ENCODE data around the gene CFAP47. TPM values are rescaled to one million over a fixed set of nuclear protein-coding genes. Genes with fewer than 3 reads are reported as not detected.

CFAP47 gene
- total RNA-seq, 1 donor from 2014 or later = 0.17 TPM

DNA sequence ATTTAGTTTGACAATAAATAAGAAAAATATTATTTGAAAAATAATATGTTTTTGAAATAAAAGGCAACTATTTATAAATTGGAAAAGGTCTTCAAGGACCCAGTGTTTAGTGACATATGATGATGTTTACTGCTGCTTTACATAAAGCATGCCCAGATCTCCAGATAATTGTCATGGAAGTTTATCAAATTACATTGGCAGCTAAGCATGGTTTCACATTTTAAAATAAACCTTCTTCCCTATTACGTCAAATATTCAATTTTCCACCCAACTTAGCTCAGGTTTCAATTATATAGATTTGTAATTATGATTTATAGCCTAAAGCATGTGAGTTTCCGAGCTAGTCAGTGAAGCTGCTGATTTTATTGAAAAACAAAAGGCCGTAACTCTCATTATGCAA is 417.2 kb downstream of the CFAP47 start:
- TF ChIP-seq, protein P1, sequence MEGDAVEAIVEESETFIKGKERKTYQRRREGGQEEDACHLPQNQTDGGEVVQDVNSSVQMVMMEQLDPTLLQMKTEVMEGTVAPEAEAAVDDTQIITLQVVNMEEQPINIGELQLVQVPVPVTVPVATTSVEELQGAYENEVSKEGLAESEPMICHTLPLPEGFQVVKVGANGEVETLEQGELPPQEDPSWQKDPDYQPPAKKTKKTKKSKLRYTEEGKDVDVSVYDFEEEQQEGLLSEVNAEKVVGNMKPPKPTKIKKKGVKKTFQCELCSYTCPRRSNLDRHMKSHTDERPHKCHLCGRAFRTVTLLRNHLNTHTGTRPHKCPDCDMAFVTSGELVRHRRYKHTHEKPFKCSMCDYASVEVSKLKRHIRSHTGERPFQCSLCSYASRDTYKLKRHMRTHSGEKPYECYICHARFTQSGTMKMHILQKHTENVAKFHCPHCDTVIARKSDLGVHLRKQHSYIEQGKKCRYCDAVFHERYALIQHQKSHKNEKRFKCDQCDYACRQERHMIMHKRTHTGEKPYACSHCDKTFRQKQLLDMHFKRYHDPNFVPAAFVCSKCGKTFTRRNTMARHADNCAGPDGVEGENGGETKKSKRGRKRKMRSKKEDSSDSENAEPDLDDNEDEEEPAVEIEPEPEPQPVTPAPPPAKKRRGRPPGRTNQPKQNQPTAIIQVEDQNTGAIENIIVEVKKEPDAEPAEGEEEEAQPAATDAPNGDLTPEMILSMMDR (IDR thresholded peaks at IDR 0.05; ENCODE audit: partially characterized antibody, unreplicated experiment) = no peak
- Mint-ChIP-seq H3K9me3 (ENCODE audit: unreplicated experiment) (no peaks in the 10 kb centered on the region), H3K36me3 (ENCODE audit: unreplicated experiment) (no peaks in the 10 kb centered on the region), H3K4me1 (ENCODE audit: low read depth, unreplicated experiment) (peaks cover 2% of the 10 kb centered on the region), H3K27me3 (ENCODE audit: unreplicated experiment) (peaks cover 2% of the 10 kb centered on the region), H3K27ac (ENCODE audit: unreplicated experiment) (no peak overlapping the region), H3K4me3 (ENCODE audit: unreplicated experiment) (no peak overlapping the region)
- DNase-seq = no peak

DNA sequence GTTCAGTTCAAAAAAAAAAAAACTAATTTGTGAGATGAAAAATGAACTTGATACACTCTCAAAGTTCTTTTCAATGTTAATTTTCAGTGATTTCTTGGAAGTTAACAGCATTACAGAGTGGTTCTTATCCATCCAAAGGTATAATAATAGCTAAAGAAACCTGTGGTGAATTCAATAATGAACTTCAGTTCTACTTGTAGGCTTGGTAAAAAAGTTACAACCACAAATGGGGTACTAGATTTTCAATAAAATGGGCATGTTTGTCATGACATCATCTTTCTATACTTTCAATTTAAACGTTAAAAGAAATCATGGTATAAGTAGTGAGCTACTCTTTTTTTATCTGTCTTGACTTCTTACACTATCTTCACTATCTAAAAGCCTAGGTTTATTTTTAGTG is 424.8 kb downstream of the CFAP47 start:
- TF ChIP-seq, protein P1 (IDR thresholded peaks at IDR 0.05; ENCODE audit: partially characterized antibody, unreplicated experiment) = no peak
- H3K27me3 Mint-ChIP-seq (ENCODE audit: unreplicated experiment) = no peaks in the 10 kb centered on the region
- no peaks in the 10 kb centered on the region for H3K4me1 Mint-ChIP-seq (ENCODE audit: low read depth, unreplicated experiment)
- no peak for DNase-seq
- H3K36me3 Mint-ChIP-seq (ENCODE audit: unreplicated experiment) = no peaks in the 10 kb centered on the region
- H3K9me3 Mint-ChIP-seq (ENCODE audit: unreplicated experiment) = no peaks in the 10 kb centered on the region
- H3K27ac Mint-ChIP-seq (ENCODE audit: unreplicated experiment) = no peak overlapping the region
- no peak overlapping the region for H3K4me3 Mint-ChIP-seq (ENCODE audit: unreplicated experiment)

DNA sequence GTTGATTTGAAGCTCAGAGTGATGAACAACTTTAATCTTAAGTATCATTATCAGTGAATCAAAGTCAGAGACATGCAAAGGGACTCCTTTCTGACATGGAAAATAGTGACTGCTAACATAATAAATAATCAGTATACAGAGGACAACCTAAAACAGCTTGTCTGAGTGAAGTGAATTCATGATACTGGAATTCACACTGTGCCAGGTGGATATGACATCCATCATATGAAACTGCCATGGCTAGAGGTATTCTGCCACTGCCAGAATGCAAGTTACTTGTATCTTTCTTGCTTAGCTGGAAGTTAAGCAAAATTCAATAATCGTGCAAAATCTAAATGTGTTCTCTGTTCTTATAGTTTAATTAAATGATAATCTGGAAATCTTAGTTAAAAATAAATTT is 429.0 kb downstream of the CFAP47 start:
- no peak overlapping the region for H3K4me3 Mint-ChIP-seq (ENCODE audit: unreplicated experiment)
- no peak overlapping the region for H3K27ac Mint-ChIP-seq (ENCODE audit: unreplicated experiment)
- H3K36me3 Mint-ChIP-seq (ENCODE audit: unreplicated experiment) = no peaks in the 10 kb centered on the region
- H3K27me3 Mint-ChIP-seq (ENCODE audit: unreplicated experiment) = no peaks in the 10 kb centered on the region
- no peak for DNase-seq
- H3K9me3 Mint-ChIP-seq (ENCODE audit: unreplicated experiment) = no peaks in the 10 kb centered on the region
- TF ChIP-seq, protein P1 (IDR thresholded peaks at IDR 0.05; ENCODE audit: partially characterized antibody, unreplicated experiment) = no peak
- no peaks in the 10 kb centered on the region for H3K4me1 Mint-ChIP-seq (ENCODE audit: low read depth, unreplicated experiment)

DNA sequence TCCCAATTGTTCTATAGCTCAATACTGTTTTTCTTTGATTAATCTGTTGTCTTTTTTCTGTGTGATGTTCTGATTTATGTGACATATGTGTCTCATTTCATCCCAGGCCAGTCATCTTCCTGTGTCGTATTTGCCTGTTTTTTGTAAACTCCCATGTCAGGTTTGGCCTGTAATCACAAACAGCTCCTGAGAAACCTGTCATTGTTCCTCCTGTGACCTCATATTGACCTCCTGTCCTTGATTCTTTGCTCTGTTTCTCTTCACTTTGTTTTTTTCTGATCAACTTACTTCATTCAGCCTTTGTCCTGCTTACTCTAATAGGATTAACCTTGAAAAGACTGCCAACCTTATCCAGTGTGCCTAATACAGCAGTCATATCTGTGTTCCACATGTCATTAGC is 438.3 kb downstream of the CFAP47 start:
- Mint-ChIP-seq H3K4me3 (ENCODE audit: unreplicated experiment) (no peak overlapping the region), H3K27me3 (ENCODE audit: unreplicated experiment) (no peaks in the 10 kb centered on the region), H3K36me3 (ENCODE audit: unreplicated experiment) (no peaks in the 10 kb centered on the region), H3K27ac (ENCODE audit: unreplicated experiment) (no peak overlapping the region), H3K4me1 (ENCODE audit: low read depth, unreplicated experiment) (no peaks in the 10 kb centered on the region), H3K9me3 (ENCODE audit: unreplicated experiment) (no peaks in the 10 kb centered on the region)
- TF ChIP-seq, protein P1 (IDR thresholded peaks at IDR 0.05; ENCODE audit: partially characterized antibody, unreplicated experiment) = no peak
- DNase-seq = no peak

DNA sequence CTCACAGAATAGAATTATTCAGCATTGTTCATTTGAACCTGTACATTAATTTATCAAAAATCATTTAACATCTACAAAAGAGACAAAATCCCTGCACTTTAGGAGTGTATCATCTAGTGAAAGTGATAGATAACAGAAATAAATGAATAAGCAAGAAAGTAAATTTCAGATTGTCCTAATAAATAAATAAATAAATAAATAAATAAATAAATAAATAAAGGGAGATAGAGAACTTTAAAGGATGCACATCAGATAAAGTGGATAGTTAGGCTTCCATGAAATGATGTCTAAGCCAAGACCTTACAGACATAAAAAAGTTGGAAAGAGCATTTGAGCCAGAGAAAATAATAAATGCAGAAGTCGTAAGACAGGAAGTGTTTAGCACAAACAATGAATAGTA is 444.7 kb downstream of the CFAP47 start:
- TF ChIP-seq, protein P1 (IDR thresholded peaks at IDR 0.05; ENCODE audit: partially characterized antibody, unreplicated experiment) = no peak
- no peaks in the 10 kb centered on the region for H3K9me3 Mint-ChIP-seq (ENCODE audit: unreplicated experiment)
- no peaks in the 10 kb centered on the region for H3K27me3 Mint-ChIP-seq (ENCODE audit: unreplicated experiment)
- H3K27ac Mint-ChIP-seq (ENCODE audit: unreplicated experiment) = no peak overlapping the region
- H3K36me3 Mint-ChIP-seq (ENCODE audit: unreplicated experiment) = no peaks in the 10 kb centered on the region
- no peaks in the 10 kb centered on the region for H3K4me1 Mint-ChIP-seq (ENCODE audit: low read depth, unreplicated experiment)
- no peak overlapping the region for H3K4me3 Mint-ChIP-seq (ENCODE audit: unreplicated experiment)
- no peak for DNase-seq
